ENCODE data around the gene ZMIZ1. TPM values are rescaled to one million over a fixed set of nuclear protein-coding genes. Genes with fewer than 3 reads are reported as not detected.

The ZMIZ1 gene
- total and polyA plus RNA-seq, 8 donors, result 63.1 to 87.2 (median 76.8) TPM

GRCh38 chr10:79185067-79185774 is 116.5 kb downstream of the ZMIZ1 start:
- H3K27me3 ChIP-seq, result no peaks in the 10 kb centered on the region
- H3K27ac ChIP-seq, result peak overlapping the region; percentile 44 to 61
- no peaks in the 10 kb centered on the region for H3K9me3 ChIP-seq
- DNase-seq, result peak in 3 of 4 donors; percentile 17 to 71 (median 54)
- peaks cover 67 to 100% of the 10 kb centered on the region in 2 donors for H3K4me1 ChIP-seq
- no peak for ATAC-seq
- no peak for TF ChIP-seq CTCF (IDR thresholded peaks at IDR 0.05)
- intact Hi-C loops (cut with DNase I), result loop anchor here in 1 of 2 donors (5.0 kb wide), 1 partner anchor 113 kb away; no protein-coding TSS in a partner anchor
- no peak overlapping the region for H3K4me3 ChIP-seq
- peaks cover 0 to 6% of the 10 kb centered on the region in 2 donors for H3K36me3 ChIP-seq

GRCh38 chr10:79185796-79186374 is 117.1 kb downstream of the ZMIZ1 start:
- TF ChIP-seq CTCF (IDR thresholded peaks at IDR 0.05), result no peak
- H3K27ac ChIP-seq, result peak overlapping the region; percentile 44 to 61
- H3K4me1 ChIP-seq, result peaks cover 67 to 99% of the 10 kb centered on the region in 2 donors
- intact Hi-C loops (cut with DNase I), result loop anchor here in 1 of 2 donors (5.0 kb wide), 1 partner anchor 114 kb away; no protein-coding TSS in a partner anchor
- DNase-seq (no peak), ATAC-seq (no peak)
- H3K9me3 ChIP-seq, result no peaks in the 10 kb centered on the region
- no peak overlapping the region for H3K4me3 ChIP-seq
- peaks cover 0 to 6% of the 10 kb centered on the region in 2 donors for H3K36me3 ChIP-seq
- H3K27me3 ChIP-seq, result no peaks in the 10 kb centered on the region

GRCh38 chr10:79186486-79187120 is 117.8 kb downstream of the ZMIZ1 start:
- TF ChIP-seq CTCF (IDR thresholded peaks at IDR 0.05), result no peak
- Histone ChIP-seq H3K9me3 (no peaks in the 10 kb centered on the region), H3K36me3 (peaks cover 0 to 6% of the 10 kb centered on the region in 2 donors), H3K4me1 (peaks cover 66 to 97% of the 10 kb centered on the region in 2 donors), H3K27me3 (no peaks in the 10 kb centered on the region), H3K4me3 (no peak overlapping the region), H3K27ac (peak overlapping the region; percentile 44 to 61)
- DNase-seq, result peak in 1 of 4 donors; percentile 79
- intact Hi-C loops (cut with DNase I), result loop anchor here in 1 of 2 donors (5.0 kb wide), 1 partner anchor 114 kb away; no protein-coding TSS in a partner anchor
- ATAC-seq, result no peak

- intact Hi-C loops (cut with DNase I), result loop anchor here in 1 of 2 donors (5.0 kb wide), 1 partner anchor 115 kb away; no protein-coding TSS in a partner anchor
These were observed 118.6 kb downstream of the ZMIZ1 start for GRCh38 chr10:79187121-79187940.

More at GRCh38 chr10:79187121-79187940, 118.6 kb downstream of the ZMIZ1 start:
- Histone ChIP-seq H3K4me1 (peaks cover 62 to 97% of the 10 kb centered on the region in 2 donors), H3K27ac (peak overlapping the region; percentile 61 to 76), H3K9me3 (no peaks in the 10 kb centered on the region), H3K36me3 (peaks cover 0 to 6% of the 10 kb centered on the region in 2 donors), H3K4me3 (no peak overlapping the region), H3K27me3 (no peaks in the 10 kb centered on the region)
- peak in 1 of 4 donors; percentile 67 for DNase-seq
- TF ChIP-seq CTCF (IDR thresholded peaks at IDR 0.05), result no peak
- ATAC-seq, result no peak

Measured in left lung (tissue), 10 donors.